MCF 10A (cell line): ENCODE results near the gene NOX5. TPM values are rescaled to one million over a fixed set of nuclear protein-coding genes. Genes with fewer than 3 reads are reported as not detected.

Source experiments
- BruUV-seq: library from RNA; stranded (reverse); fragments of 400-500 nt; replicated peaks from 2 replicates; lab custom pipeline; 2021; lab: Mats Ljungman, UMichigan
- CTCF ChIA-PET: fragments of 300-600 bp; sonication (Branson Sonifier 250); formaldehyde crosslinking; extraction: SDS; loops from one replicate; lab custom pipeline; 2021; ENCODE audit warnings: antibody characterized with exemption, inconsistent platforms; lab: Yijun Ruan, JAX
- POLR2A ChIA-PET: fragments of 300-600, 350-650 bp; sonication (Branson Sonifier 250); formaldehyde crosslinking; extraction: SDS; loops from one replicate; lab custom pipeline; 2020; ENCODE audit warnings: antibody characterized with exemption, inconsistent platforms; lab: Yijun Ruan, JAX
- DNase-seq: peaks from one replicate; pipeline ENCODE4 v3.0.0-alpha.2; 2018; ENCODE audit not compliant: unreplicated experiment
- H3K27ac Mint-ChIP-seq: one replicate; pipeline ENCODE4 v1.8.0; 2022; ENCODE audit warnings: mild to moderate bottlenecking, low read depth, mixed read lengths; ENCODE audit not compliant: unreplicated experiment
- H3K27me3 Mint-ChIP-seq: one replicate; pipeline ENCODE4 v1.8.0; 2022; ENCODE audit warnings: mixed read lengths; ENCODE audit not compliant: insufficient read depth, unreplicated experiment
- H3K36me3 Mint-ChIP-seq: one replicate; pipeline ENCODE4 v1.8.0; 2022; ENCODE audit warnings: mild to moderate bottlenecking, moderate library complexity, mixed read lengths; ENCODE audit not compliant: insufficient read depth, unreplicated experiment
- H3K4me1 Mint-ChIP-seq: one replicate; pipeline ENCODE4 v1.8.0; 2022; ENCODE audit warnings: mixed read lengths; ENCODE audit not compliant: insufficient read depth, unreplicated experiment
- H3K4me3 Mint-ChIP-seq: one replicate; pipeline ENCODE4 v1.8.0; 2022; ENCODE audit warnings: mild to moderate bottlenecking, moderate library complexity, mixed read lengths; ENCODE audit not compliant: unreplicated experiment
- H3K9me3 Mint-ChIP-seq: one replicate; pipeline ENCODE4 v1.8.0; 2022; ENCODE audit warnings: mixed read lengths; ENCODE audit not compliant: unreplicated experiment
- intact Hi-C: fragments of 100-400 bp; cut with micrococcal nuclease; formaldehyde crosslinking; loops from 2 replicates; pipeline ENCODE4 v1.14.1; 2022
- total RNA-seq: library from RNA; stranded (reverse); gene quantifications from 2 replicates; pipeline ENCODE4 v1.2.3, GENCODE V29; 2022
- TF ChIP-seq, protein P1 (sequence below): fragments of 200-600 bp; IDR thresholded peaks from one replicate; pipeline ENCODE4 v1.8.0; 2022; ENCODE audit warnings: antibody characterized with exemption, mild to moderate bottlenecking; ENCODE audit not compliant: unreplicated experiment

Gene NOX5
- total RNA-seq, 1 experiment from 2014 or later = 1.4 TPM

- BruUV-seq = no TSS peak
- intact Hi-C loops = no loop called here
- no peaks in the 10 kb centered on the region for H3K9me3 Mint-ChIP-seq
- no peaks in the 10 kb centered on the region for H3K27me3 Mint-ChIP-seq
- H3K27ac Mint-ChIP-seq = no peak overlapping the region
- H3K4me3 Mint-ChIP-seq = no peak overlapping the region
- ChIA-PET CTCF (no interaction called here), POLR2A (interaction anchor here (1.2 kb wide), 1 partner anchor 15 kb away, joined by 3 read pairs; no protein-coding TSS in a partner anchor)
- peaks cover 5% of the 10 kb centered on the region for H3K36me3 Mint-ChIP-seq
- H3K4me1 Mint-ChIP-seq = no peaks in the 10 kb centered on the region
- no peak for DNase-seq
- TF ChIP-seq, protein P1, sequence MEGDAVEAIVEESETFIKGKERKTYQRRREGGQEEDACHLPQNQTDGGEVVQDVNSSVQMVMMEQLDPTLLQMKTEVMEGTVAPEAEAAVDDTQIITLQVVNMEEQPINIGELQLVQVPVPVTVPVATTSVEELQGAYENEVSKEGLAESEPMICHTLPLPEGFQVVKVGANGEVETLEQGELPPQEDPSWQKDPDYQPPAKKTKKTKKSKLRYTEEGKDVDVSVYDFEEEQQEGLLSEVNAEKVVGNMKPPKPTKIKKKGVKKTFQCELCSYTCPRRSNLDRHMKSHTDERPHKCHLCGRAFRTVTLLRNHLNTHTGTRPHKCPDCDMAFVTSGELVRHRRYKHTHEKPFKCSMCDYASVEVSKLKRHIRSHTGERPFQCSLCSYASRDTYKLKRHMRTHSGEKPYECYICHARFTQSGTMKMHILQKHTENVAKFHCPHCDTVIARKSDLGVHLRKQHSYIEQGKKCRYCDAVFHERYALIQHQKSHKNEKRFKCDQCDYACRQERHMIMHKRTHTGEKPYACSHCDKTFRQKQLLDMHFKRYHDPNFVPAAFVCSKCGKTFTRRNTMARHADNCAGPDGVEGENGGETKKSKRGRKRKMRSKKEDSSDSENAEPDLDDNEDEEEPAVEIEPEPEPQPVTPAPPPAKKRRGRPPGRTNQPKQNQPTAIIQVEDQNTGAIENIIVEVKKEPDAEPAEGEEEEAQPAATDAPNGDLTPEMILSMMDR = no peak
Measured at GRCh38 chr15:69026355-69026754, 11.9 kb downstream of the NOX5 start.

DNA sequence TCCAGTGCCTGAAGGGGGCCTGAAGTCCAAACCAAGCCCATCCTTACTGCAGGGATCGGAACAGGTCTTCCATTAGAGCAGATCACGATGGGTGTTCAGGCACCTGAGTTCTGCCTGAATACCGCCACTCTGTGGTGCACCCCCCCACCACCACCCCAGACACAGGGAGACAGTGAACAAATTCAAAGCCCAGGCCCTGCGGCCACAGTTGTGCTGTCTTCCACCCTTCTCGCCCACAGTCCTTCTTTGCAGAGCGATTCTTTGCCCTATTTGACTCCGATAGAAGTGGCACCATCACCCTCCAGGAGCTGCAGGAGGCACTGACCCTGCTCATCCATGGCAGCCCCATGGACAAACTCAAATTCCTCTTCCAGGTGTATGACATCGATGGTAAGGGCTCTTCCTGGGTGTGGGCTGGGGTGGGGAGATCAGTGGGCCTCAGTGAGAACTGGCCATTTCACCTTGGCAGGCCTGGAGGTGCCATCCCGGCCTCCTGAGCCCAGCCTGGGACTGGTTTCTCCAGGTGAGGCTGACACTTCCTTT, 13.6 kb downstream of the NOX5 start:
- no peaks in the 10 kb centered on the region for H3K4me1 Mint-ChIP-seq
- H3K27ac Mint-ChIP-seq = no peak overlapping the region
- ChIA-PET POLR2A (no interaction called here), CTCF (no interaction called here)
- BruUV-seq = no TSS peak
- H3K4me3 Mint-ChIP-seq = no peak overlapping the region
- no peak for DNase-seq
- intact Hi-C loops = no loop called here
- no peaks in the 10 kb centered on the region for H3K9me3 Mint-ChIP-seq
- no peaks in the 10 kb centered on the region for H3K27me3 Mint-ChIP-seq
- H3K36me3 Mint-ChIP-seq = peaks cover 5% of the 10 kb centered on the region
- TF ChIP-seq, protein P1 = no peak

DNA sequence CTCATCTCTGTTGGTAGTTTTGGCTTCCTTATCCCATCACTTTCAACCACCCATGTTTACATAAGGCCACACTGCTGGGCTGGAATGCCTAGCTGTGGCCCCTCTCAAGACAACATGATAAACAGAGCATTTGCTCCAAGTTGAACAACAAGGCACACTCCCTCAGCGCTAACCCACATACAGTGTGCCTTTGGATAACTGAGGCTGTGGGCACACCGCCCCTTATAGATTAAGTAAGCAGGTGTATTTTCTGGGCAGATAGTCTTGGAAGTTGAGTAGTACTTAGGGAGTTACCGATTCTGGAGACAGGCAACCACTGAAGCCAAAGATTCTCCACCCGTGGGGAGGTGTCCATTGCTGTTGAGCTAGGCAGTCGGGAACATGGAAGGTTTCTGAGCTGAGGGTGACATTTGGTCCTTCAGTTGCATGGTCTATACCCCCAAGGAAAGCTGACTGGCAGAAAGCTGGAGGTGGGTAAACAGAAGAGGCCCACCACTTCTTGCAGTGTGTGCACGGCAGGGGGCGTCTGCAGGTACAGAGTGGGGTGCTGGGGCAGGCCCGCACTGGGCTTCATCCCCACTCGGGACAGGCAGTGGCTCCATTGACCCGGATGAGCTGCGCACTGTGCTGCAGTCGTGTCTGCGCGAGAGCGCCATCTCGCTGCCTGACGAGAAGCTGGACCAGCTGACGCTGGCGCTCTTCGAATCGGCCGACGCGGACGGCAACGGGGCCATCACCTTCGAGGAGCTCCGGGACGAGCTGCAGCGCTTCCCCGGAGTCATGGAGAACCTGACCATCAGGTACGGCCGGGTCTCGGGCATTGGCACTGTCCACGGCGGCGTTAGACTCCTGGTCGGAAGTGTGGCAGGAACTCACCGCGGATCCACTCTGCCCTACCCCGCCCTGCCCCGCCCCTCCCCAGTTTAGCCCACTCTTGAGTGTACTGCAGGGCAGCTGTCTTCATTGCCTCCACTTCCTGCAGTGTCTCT, 16.8 kb downstream of the NOX5 start:
- intact Hi-C loops = no loop called here
- Mint-ChIP-seq H3K27ac (no peak overlapping the region), H3K4me3 (no peak overlapping the region), H3K4me1 (peaks cover 5% of the 10 kb centered on the region), H3K9me3 (no peaks in the 10 kb centered on the region), H3K36me3 (peaks cover 9% of the 10 kb centered on the region), H3K27me3 (no peaks in the 10 kb centered on the region)
- TF ChIP-seq, protein P1 = no peak
- POLR2A ChIA-PET = no interaction called here
- BruUV-seq = no TSS peak
- no peak for DNase-seq
- CTCF ChIA-PET = interaction anchor here (0.6 to 0.7 kb wide), 2 partner anchors 14 to 583 kb away, joined by 3 read pairs; no protein-coding TSS in a partner anchor

DNA sequence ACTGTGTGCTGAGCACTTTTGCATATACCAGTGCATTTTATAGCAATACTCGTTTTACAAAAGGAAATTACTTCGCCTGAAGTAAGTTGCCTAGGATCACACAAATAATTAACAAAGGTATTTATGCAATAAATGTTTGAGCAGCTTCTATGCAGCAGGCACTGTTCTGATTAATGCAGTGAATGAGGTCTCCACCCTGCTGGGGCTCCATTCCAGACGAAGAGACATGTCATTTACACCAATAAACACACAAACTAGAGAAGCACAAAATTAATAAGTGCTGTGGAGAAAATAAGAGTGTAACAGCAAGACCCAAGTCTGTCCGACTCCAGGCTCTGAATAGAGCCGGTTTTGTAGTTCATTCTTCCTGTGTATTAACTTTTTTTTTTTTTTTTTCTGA, 17.5 kb downstream of the NOX5 start:
- Mint-ChIP-seq H3K4me3 (no peak overlapping the region), H3K27ac (no peak overlapping the region), H3K9me3 (no peaks in the 10 kb centered on the region), H3K36me3 (peaks cover 9% of the 10 kb centered on the region), H3K27me3 (no peaks in the 10 kb centered on the region), H3K4me1 (peaks cover 5% of the 10 kb centered on the region)
- intact Hi-C loops = no loop called here
- peak; percentile 20 for DNase-seq
- ChIA-PET POLR2A (no interaction called here), CTCF (no interaction called here)
- no TSS peak for BruUV-seq
- TF ChIP-seq, protein P1 = no peak
